ENCODE results near the gene MGAT5B.

MGAT5B gene

DNA sequence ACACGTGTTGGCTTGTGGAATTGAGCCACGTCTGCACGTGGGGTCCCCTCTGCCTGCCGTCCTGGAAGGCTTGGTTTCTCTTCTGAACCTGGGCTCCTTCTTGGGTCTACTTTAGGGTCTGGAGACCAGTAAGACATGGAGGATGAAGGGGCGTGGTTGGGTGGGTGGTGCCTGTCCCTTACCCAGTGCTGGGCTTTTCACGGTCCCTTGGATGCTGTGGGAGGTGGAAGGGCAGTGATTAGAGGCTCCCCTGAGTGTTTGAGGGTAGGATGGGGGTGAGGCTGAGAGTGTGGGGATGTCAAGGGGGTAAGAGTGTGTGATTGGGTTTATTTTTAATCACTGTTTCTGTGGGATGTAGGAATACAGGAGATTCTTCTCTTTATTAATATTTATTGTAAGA is 38.3 kb downstream of the MGAT5B start:
- no peak for DNase-seq

DNA sequence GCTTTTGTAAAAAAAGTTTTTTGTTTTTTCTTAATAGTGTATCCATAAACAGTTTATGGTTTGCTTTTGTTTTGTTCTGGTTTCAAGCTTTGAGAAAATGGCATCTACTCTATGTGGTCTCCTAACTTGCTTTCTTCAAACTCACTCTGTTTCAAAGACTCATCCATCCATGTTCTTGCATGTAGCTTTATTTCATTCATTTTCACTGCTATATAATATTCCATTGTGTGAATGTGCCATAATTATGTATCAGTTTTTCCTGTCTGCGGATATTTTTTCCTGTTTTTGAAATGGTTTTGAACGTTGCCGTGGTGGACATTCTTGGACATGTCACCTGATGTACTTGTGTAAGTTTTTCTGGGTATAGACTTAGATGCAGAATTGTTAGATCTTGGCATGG is 39.1 kb downstream of the MGAT5B start:
- no peak for DNase-seq

DNA sequence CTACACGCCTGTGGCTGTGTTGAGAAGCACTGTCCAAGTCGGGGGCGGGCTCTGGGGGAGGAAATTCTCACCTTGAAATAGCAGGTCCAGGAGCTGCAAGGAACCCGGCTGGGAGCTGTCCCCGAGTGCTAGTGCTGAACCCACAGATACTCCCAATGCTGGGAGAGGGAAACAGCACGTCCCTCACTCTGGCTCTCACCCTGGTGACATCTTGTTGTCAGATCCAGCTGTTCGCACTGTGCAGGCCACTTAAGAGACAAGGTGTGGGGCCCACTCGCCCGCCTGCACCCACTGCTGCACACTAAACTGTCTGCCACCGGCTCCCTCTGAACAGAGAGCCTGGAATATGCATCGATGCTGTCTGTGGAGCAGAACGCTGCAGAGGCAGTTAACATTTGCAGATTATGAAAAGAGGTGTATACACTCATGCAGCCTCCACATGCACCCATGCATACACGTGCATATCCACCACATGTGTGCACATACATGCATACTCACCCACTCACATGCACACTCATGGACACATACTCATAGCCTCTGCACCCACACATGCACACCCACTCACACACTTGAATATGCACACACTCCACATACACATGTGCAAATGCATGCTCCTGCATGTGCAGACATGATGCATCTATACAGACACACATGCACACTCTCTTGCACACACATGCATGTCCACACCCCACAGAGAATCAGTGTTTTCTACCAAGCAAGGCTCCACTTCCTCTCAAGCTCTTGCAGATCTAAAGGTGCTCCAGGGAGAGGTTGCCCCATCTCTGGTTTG is 42.0 kb downstream of the MGAT5B start:
- DNase-seq, result peak in 2 of 4 experiments; percentile 18 to 28

DNA sequence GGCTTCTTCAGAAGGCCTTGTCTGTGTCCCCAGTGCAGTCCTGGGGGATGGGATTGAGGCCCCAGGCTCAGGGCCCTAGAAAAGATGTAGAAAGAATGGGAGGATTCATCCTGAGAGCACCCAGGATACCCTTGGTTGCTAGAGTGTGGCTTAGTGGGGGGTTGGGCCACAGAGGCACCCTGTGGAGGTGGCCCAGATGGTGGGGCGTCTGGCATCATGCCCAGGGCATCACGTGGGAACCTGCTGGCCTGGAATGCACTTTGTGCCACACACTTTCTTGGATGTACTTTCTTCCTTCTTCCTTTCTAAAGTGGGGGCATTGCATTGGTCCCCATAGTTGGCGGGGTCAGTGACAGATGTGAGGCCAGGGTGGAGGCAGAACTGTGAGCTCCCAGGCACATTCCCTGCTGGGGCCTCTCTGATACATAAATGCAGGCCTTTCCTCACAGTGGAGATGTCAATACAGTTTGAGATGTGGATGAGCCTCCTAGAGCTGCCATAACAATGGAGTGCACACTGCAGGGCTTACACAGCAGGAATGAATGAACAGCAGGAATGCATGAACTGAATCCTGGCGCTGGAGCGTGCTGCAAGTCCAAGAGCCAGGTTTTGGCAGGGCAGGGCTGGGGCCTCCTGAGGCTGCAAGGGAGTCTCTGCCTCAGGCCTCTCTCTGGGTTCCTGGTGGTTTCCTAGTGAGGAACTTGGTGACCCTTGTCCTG is 43.3 kb downstream of the MGAT5B start:
- DNase-seq, result no peak

DNA sequence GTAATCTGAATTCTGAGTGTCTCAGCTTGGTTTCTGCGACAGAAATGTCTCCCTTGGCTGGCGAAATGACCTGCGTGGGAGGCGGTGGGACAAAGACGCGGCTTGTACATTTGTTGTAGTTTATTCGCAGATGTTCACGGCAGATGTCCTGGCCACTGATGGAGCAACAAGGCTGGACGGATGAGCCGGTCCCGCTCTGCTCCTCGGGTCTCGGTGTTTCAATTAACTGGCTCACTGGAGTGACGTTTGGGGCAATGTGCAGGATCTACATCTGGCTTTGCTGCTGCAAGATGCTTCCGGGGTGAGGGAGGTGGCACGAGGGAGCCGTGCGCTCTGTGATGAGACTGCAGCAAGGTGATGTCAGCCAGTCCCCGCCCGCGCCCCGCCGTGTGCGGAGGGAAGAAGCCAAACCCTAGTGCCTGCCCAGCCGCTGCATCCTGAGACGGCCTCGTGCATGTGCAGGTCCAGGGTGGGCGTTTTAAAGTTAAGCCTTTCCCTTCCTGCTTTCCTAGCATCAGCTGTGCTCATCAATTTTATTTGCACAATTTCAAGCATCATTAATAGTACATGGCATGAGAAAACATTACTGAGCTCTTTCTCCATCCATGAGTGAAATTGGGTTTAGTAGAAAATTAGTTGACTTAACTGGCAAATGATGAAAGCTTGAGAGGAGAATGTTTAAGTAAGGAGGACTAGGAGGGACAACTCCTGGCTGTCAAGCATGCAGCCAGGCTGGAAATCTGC is 44.4 kb downstream of the MGAT5B start:
- no peak for DNase-seq

DNA sequence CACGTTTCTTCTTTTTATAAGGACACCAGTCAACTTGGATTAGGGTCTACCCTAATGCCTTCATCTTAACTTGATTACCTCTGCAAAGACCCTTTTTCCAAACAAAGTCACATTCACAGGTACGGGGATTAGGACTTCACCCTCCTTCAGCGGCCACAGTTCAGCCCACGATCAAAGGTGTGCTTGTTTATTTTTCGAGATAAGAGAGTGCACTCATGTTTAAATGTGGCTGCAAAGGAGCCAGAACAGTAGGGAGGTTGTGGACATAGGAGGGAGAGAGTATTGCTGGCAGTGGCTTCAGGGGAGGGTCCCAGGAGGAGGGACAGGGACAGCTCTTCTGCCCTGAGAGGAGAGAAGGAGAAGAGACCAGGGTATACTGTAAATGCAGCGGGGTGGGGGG is 46.7 kb downstream of the MGAT5B start:
- DNase-seq, result no peak

DNA sequence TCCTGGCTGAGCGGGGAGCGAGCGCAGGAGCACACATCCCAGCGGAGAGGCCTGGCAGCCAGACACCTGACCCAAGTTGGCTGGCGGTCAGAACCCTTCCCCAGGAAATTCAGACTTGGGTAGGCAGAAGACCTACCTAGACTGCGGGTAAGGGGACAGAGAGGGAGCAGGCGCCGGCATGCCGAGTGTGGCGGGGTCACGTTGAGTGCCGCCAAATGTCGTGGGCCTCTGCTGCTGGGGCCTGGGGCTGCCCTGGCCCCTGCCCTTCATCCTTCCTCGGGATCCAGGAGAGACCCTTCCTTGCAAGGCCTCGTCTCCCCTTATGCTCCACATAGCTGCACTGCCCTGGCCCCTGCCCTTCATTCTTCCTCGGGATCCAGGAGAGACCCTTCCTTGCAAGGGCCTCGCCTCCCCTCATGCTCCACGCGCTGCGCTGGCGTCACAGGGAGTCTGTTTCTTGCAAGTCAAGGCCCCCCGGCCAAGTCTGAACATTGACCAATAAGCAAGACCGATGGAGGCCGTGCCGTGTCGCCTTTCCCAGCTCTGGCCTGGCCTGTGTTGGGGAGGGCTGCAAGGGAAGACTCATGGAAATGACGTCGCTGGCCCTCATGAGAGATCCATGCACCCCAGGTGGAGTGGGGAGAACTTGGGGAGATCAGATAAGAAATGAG is 47.8 kb downstream of the MGAT5B start:
- DNase-seq, result no peak

DNA sequence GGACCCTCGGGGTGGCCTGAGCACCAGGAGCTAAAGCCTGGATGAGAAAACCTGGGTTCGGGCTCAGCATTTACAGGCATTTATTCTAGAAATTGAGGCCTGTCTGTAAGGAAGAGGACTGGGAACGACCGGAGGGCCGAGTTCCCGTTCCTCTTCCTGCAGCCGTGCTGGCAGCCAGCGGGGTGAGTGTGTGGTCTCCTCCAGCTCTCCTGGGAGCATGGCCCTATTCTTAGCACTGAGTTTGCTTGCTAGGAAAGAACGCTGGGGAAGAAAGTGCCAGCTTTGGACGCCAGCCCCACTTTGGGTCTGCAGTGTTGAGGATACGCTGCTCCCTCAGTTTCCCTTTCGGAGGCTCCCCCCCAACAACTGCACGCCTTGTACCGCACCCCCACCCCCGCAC is 49.6 kb downstream of the MGAT5B start:
- DNase-seq, result no peak

DNA sequence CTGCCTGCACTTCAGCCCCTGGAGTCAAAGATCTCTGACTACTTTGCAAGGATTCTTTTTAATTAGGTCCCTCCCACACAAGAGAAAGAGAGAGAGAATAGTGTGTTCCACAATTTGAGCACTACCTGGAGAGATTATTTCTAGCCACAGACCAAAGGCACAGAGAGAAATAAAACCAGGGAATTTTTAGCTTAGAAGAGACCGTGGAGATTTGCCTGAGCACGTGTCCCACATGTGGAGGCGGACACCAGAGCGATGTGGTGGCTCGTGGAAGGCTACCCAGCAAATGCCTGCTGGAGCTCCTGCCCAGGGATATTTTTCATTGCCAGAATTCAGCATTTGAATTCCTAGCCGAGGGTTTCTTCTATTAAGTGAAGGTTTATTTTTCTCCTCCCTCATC is 50.6 kb downstream of the MGAT5B start:
- no peak for DNase-seq

DNA sequence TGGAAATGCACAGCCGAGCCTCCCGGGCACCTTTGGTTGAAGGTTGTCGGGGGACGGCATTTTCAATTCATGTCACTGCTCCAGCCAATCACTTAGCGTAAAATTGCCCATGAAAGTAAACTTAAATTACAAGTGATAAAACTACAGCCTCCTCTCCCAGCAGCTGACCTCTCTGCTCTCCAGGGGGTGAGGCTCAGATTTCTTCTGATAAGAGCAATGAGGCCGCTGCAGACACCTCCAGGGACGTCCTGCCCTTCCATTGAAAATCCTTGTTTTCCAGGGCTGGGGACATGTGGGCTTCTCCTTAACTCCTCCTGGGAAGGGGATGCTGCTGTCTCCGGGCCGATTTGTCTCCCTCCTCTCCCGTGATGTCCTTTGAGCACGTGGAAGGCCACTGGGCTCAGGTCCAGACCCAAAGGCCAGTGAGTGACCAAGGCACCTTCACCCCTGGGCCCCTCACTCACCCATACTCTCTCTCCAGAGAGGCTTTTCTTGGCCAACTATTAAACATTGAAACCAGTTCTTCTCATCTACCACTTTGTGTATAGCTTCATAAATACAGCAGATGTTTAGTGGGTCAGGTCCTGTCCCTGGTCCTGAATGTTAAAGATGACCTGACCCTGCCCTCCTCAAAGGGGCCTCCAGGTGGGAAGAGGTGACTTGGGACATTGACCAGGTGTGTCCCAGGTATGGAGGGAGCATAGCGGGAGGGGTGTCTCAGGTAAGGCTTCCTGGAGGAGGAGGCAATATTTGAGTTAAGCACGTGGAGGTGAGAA is 52.3 kb downstream of the MGAT5B start:
- no peak for DNase-seq

DNA sequence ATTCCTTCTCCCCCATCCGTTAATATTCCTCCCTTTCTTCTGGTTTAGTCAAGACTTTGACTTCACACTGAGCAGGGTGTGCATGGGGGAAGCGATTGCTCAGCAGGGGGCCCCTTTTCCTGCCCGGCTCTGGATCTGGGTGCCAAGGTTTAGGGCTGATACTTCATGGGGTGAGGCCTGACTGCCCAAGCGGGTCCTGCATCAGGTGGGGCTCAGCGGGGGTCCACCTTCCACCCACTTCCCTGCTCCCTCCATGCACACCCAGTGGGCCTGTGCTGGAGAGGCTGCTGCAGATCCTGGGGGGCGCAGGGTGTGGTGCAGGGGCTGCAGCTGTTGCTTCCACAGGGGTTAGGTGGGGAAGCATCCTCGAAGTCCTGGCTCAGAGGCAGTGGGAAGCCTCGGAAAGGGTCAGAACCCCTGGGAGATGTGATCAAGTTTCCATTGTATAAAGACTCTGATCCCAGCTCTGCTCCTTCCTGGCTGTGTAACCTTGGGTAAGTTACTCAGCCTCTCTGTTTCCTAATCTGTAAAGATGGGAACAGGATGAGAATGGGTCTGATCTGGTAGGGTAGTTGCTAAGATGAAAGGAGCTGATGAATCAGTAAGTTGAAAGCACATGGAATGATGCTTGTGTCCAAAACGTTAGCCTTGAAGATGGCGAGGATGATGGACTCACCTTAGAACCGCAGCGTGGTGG is 53.3 kb downstream of the MGAT5B start:
- DNase-seq, result no peak

DNA sequence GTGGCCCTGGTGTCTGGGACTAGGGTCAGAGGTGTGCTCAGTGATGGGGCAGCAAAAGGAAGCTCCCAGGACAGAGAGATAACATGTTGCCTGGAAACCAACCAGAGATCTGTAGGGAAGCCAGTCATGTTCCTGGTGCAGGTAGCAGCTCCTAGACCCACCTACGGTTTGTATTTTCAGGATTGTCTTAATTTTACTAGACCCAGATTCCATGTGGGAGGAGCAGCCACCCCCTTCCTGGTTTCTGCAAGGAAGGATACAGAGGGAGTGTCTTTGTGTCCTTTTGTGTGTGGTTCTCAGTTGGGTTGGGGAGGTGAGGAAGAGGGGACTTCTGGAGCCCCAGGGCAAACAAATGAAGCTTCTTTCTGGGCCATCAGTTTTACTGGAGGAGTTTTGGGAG is 53.9 kb downstream of the MGAT5B start:
- DNase-seq, result no peak

DNA sequence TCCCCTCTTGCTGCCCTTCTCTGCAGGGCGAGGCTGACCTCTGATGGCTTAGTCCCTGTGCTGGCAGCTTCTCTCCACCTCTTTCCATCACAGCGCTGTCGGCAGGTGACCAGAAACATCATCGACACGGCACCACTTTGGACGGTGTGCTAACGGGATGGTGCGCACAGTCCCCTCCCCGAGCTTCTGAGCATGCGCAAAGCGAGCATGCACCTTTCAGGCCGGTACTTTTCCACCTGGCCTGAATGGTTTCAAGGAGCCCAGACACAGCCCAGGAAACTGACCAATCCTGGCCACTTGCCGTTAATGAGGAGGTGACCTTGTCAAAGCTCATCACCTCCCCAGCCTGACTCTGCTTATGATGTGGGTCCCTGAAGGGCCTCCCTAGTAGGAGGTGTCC is 54.8 kb downstream of the MGAT5B start:
- no peak for DNase-seq

DNA sequence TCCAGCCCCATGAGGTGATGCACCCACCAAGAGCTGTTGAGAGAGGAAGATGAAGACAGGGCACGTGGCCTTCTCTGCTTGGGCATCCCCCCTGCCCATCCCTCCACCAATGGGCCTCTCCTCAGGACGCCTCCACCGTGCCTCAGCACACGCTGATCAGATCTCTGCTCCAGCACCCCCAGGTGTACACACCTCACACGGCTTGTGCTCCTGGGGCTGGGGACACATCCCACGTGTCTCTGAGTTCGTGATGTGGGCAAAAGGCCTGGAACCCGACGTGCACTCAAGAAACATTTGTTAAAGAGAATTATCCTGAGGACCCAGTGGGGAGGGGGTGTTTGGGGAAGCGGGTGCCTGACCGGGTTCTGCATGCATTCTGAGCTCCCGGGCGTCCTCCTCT is 55.3 kb downstream of the MGAT5B start:
- no peak for DNase-seq

DNA sequence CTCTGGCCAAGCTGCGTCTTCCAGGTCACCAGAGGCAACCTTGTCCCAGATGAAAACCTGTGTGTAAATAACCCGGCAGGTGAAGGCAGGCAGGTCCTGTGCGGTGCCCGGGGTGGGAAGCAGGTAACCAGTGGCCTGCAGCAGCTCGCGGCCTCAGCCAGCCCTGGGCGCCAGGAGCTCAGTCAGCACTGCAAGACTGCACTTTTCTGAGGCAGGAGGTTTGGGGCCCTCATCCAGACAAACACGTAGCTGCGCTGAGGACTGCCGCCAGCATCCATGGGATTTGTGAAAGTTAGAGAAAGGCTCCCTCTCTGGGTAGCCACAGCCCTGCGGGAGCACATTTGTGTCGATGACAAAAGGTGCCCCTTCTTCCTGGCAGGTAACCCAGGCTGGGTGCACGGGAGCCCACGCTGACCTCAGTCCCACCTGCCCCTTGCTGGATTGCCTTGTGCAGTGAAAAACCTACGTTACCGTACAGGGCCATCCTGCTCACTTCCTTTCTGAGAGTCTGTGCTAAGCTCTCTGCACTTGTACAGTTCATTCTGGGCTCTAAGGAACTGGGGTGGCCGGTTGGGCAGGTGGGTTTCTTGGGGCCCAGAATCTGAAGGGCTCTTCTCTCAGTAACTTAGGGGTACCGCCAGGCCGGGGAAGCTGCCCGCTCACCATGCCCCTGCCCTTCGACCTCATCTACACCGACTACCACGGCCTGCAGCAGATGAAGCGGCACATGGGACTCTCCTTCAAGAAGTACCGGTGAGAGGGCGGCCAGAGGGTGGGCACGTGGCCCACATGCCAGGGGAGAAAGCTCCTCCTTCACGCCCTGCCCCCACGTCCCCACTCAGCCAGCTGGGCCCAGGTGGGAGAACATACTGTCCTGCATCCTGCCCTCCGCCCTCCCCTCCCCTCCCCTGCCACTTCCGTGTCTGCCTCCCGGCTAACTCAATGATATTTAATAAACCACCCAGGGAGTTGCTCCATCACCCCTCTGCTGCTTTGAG is 56.4 kb downstream of the MGAT5B start:
- DNase-seq, result no peak

DNA sequence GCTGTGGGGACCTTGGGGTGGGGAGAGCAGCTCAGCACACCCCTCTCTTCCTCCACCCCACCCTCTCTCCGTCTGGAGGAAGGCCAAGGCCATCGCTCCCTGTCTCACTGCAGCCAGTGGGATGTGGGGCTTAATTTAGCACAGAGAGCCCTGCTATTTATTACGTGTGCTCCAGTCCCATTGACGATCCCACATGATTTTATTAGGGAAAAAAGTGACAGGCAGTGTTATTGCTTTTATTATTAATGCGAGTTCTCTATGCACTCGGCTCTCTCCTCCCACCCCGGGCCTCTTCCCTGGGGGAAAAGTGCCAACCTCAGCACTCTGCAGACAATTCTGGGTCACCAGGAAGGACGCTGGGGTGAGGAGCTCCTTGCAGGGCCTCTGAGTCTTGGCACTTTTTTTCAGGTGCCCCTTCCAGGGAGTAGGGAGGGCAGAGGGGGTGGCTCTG is 57.3 kb downstream of the MGAT5B start:
- no peak for DNase-seq

DNA sequence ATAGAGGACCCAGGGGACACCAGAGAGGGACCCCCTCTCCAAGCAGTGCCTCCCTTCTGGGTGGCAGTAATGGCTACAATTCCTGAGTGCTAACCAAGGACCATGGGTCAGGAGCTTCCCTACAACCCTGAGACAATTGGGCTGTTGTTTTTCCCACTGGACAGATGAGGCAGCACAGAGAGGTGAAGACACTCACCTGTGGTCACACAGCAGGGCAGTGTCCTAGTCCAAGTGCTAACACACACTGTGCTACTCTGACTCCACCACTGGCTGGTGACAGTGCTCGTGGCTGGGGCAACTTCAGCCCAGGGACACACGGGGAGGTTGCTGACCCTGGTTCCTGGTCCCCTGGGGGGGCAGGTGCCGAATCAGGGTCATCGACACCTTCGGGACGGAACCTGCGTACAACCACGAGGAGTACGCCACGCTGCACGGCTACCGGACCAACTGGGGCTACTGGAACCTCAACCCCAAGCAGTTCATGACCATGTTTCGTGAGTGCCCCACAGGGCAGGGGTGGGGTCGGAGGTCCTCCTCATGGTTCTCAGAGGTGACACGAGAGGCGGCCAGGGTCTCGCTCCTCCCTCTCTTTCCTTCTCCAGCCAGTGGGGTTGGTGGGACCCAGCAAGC is 58.1 kb downstream of the MGAT5B start:
- no peak for DNase-seq

DNA sequence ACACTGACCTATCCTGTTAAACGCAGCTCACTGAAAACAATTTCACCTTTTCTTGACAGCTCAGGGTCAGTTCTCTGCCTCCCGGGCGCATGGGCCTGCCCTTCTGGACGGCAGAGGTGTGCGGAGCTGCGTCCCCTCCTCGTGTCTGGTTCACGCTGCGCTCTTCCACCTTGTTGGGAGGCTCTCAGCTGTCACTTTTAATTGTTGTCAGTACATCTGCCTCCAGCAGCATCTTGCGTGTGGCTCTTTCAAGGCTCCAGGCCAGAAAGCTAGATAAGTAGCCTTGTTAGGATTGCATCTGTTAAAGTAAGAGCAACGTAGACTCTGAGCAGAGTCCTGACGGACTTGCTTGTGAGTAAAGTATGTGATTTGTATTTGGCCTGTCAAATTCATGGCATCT is 59.4 kb downstream of the MGAT5B start:
- DNase-seq, result no peak

DNA sequence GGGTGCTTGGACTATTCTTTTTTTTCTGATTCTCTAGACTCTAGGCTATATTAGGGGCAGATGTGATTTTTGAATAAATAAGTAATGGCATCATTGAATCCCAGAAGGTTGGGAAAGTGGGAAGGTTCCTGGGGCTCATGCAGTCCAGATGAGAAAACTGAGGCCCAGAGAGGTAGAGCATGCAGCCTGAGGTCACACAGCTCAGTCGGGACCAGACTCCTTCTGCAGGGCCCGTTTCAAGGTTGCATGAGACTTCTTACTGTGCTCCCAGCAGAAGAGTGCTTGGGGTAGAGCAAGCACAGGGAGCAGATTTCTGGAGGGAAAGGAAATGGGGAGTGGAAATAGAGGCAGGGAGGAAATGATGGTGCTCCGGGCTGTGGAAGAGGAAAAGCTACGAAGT is 59.8 kb downstream of the MGAT5B start:
- no peak for DNase-seq

DNA sequence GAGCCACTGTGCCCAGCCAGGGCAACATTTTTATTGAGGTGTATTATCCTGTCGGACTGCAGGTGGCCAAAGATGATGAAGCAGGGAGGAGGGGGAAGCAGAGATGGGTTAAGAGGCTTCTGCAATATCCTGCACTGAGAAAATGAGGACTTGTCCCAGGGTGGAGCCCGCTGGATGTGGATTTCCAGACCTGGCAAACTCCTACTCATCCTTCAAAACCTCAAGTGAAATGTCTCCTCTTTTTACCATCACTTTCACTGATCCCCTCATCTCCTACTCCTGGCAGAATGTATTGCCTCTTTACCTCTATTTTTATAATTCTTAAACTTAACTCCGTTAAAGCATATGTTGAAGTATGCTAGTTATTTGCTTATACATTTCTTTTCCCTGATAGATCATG is 60.9 kb downstream of the MGAT5B start:
- no peak for DNase-seq
